Measurements from ENCODE around the gene MRPL12. TPM values are rescaled to one million over a fixed set of nuclear protein-coding genes. Genes with fewer than 3 reads are reported as not detected.

Gene MRPL12
- total and polyA plus RNA-seq, 2 of the 13 experiments (the other 11 are each of a cell fraction or from before 2014, with no cell fraction given), result 39.1 to 94.1 TPM

DNA sequence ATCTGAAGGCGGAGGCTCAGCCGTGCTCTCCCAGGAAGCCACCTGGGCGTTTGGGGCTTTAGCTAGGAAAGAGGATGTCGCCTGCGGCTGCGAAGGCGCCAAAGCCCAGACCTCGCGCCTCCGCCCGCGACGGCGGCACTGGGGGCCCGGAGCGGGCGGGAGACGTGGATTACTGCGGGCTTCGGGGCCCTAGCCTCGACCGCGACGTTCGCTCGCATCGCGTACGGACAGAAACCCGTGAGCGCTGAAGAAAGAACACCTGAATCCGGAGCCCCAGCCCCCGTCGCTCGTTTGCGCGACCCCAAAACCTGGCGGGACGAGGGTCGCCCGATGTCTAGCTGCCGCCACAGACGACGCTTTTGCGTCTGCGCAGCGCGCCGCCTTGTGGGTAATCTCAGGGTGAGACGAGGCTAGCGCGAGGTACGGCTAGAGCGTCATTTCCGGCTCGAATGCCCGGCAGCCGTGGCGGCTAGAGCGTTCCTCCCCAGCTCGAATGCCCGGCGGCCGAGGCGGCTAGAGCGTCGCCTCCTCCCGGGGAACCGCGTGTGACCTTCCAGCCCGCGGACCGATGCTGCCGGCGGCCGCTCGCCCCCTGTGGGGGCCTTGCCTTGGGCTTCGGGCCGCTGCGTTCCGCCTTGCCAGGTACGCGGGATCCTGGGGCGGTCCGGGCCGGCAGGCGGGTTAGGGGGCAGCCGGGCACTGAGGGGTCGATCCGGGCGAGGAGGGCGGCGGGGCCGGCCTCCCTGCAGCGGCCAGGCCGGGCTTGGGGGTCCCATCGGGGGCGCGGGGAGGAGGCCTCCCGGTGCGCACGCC lies at the start of gene MRPL12 (continued):
- TF ChIP-seq, protein P1, sequence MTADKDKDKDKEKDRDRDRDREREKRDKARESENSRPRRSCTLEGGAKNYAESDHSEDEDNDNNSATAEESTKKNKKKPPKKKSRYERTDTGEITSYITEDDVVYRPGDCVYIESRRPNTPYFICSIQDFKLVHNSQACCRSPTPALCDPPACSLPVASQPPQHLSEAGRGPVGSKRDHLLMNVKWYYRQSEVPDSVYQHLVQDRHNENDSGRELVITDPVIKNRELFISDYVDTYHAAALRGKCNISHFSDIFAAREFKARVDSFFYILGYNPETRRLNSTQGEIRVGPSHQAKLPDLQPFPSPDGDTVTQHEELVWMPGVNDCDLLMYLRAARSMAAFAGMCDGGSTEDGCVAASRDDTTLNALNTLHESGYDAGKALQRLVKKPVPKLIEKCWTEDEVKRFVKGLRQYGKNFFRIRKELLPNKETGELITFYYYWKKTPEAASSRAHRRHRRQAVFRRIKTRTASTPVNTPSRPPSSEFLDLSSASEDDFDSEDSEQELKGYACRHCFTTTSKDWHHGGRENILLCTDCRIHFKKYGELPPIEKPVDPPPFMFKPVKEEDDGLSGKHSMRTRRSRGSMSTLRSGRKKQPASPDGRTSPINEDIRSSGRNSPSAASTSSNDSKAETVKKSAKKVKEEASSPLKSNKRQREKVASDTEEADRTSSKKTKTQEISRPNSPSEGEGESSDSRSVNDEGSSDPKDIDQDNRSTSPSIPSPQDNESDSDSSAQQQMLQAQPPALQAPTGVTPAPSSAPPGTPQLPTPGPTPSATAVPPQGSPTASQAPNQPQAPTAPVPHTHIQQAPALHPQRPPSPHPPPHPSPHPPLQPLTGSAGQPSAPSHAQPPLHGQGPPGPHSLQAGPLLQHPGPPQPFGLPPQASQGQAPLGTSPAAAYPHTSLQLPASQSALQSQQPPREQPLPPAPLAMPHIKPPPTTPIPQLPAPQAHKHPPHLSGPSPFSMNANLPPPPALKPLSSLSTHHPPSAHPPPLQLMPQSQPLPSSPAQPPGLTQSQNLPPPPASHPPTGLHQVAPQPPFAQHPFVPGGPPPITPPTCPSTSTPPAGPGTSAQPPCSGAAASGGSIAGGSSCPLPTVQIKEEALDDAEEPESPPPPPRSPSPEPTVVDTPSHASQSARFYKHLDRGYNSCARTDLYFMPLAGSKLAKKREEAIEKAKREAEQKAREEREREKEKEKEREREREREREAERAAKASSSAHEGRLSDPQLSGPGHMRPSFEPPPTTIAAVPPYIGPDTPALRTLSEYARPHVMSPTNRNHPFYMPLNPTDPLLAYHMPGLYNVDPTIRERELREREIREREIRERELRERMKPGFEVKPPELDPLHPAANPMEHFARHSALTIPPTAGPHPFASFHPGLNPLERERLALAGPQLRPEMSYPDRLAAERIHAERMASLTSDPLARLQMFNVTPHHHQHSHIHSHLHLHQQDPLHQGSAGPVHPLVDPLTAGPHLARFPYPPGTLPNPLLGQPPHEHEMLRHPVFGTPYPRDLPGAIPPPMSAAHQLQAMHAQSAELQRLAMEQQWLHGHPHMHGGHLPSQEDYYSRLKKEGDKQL (CRISPR knock-in tag; IDR thresholded peaks at IDR 0.05; ENCODE audit: low read depth), result 0 out of 2 replicates have a peak, but pooled peaks have one; percentile 22
- peak; percentile 86; the same call in 1 of the 2 replicates for TF ChIP-seq ZSCAN9 (CRISPR knock-in tag; IDR thresholded peaks at IDR 0.05; ENCODE audit: borderline replicate concordance)
- TF ChIP-seq, protein P2, sequence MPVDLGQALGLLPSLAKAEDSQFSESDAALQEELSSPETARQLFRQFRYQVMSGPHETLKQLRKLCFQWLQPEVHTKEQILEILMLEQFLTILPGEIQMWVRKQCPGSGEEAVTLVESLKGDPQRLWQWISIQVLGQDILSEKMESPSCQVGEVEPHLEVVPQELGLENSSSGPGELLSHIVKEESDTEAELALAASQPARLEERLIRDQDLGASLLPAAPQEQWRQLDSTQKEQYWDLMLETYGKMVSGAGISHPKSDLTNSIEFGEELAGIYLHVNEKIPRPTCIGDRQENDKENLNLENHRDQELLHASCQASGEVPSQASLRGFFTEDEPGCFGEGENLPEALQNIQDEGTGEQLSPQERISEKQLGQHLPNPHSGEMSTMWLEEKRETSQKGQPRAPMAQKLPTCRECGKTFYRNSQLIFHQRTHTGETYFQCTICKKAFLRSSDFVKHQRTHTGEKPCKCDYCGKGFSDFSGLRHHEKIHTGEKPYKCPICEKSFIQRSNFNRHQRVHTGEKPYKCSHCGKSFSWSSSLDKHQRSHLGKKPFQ (CRISPR knock-in tag; IDR thresholded peaks at IDR 0.05; ENCODE audit: insufficient replicate concordance), result peak; percentile 83
- peak; percentile 88 for TF ChIP-seq ZNF703 (CRISPR knock-in tag; IDR thresholded peaks at IDR 0.05; ENCODE audit: borderline replicate concordance)
- peak; percentile 83; the same call in 1 of the 2 replicates for TF ChIP-seq WIZ (CRISPR knock-in tag; IDR thresholded peaks at IDR 0.05)
- TF ChIP-seq, protein P3, sequence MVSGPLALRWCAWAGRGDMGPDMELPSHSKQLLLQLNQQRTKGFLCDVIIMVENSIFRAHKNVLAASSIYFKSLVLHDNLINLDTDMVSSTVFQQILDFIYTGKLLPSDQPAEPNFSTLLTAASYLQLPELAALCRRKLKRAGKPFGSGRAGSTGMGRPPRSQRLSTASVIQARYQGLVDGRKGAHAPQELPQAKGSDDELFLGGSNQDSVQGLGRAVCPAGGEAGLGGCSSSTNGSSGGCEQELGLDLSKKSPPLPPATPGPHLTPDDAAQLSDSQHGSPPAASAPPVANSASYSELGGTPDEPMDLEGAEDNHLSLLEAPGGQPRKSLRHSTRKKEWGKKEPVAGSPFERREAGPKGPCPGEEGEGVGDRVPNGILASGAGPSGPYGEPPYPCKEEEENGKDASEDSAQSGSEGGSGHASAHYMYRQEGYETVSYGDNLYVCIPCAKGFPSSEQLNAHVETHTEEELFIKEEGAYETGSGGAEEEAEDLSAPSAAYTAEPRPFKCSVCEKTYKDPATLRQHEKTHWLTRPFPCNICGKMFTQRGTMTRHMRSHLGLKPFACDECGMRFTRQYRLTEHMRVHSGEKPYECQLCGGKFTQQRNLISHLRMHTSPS (CRISPR knock-in tag; IDR thresholded peaks at IDR 0.05; ENCODE audit: low read depth), result peak; percentile 64
- TF ChIP-seq DMAP1 (CRISPR knock-in tag; IDR thresholded peaks at IDR 0.05), result peak; percentile 98
- peak; percentile 72; the same call in 1 of the 2 replicates for TF ChIP-seq ZNF30 (CRISPR knock-in tag; IDR thresholded peaks at IDR 0.05)
- TF ChIP-seq ZNF44 (CRISPR knock-in tag; IDR thresholded peaks at IDR 0.05), result 0 out of 2 replicates have a peak, but pooled peaks have one; percentile 31
- TF ChIP-seq ZNF329 (CRISPR knock-in tag; IDR thresholded peaks at IDR 0.05; ENCODE audit: low read depth), result peak; percentile 75
- no peak for TF ChIP-seq ZNF333 (CRISPR knock-in tag; IDR thresholded peaks at IDR 0.05; ENCODE audit: borderline replicate concordance)
- peak; percentile 90 for TF ChIP-seq ZNF670 (CRISPR knock-in tag; IDR thresholded peaks at IDR 0.05; ENCODE audit: borderline replicate concordance)
- TF ChIP-seq SOX6 (IDR thresholded peaks at IDR 0.05), result no peak
- TF ChIP-seq SOX6 (CRISPR knock-in tag; IDR thresholded peaks at IDR 0.05), result peak; percentile 71
- 0 out of 2 replicates have a peak, but pooled peaks have one; percentile 82 for TF ChIP-seq CBX5 (CRISPR knock-in tag; IDR thresholded peaks at IDR 0.05; ENCODE audit: borderline replicate concordance)
- peak; percentile 81; the same call in 1 of the 2 replicates for TF ChIP-seq CCDC6 (CRISPR knock-in tag; IDR thresholded peaks at IDR 0.05)
- peak; percentile 94; the same call in 1 of the 2 replicates for TF ChIP-seq BRD4 (CRISPR knock-in tag; IDR thresholded peaks at IDR 0.05)
- peak; percentile 48; the same call in 1 of the 2 replicates for TF ChIP-seq ZNF235 (CRISPR knock-in tag; IDR thresholded peaks at IDR 0.05; ENCODE audit: borderline replicate concordance)
- peak; percentile 88; the same call in 1 of the 2 replicates for TF ChIP-seq ZNF274 (CRISPR knock-in tag; IDR thresholded peaks at IDR 0.05)
- peak; percentile 87 for TF ChIP-seq ZNF264 (CRISPR knock-in tag; IDR thresholded peaks at IDR 0.05)
- peak; percentile 72; the same call in 1 of the 2 replicates for TF ChIP-seq MTA1 (CRISPR knock-in tag; IDR thresholded peaks at IDR 0.05; ENCODE audit: borderline replicate concordance)

Measured in HepG2 (cell line).